ENCODE measurements around the gene KLK2.

Gene KLK2

DNA sequence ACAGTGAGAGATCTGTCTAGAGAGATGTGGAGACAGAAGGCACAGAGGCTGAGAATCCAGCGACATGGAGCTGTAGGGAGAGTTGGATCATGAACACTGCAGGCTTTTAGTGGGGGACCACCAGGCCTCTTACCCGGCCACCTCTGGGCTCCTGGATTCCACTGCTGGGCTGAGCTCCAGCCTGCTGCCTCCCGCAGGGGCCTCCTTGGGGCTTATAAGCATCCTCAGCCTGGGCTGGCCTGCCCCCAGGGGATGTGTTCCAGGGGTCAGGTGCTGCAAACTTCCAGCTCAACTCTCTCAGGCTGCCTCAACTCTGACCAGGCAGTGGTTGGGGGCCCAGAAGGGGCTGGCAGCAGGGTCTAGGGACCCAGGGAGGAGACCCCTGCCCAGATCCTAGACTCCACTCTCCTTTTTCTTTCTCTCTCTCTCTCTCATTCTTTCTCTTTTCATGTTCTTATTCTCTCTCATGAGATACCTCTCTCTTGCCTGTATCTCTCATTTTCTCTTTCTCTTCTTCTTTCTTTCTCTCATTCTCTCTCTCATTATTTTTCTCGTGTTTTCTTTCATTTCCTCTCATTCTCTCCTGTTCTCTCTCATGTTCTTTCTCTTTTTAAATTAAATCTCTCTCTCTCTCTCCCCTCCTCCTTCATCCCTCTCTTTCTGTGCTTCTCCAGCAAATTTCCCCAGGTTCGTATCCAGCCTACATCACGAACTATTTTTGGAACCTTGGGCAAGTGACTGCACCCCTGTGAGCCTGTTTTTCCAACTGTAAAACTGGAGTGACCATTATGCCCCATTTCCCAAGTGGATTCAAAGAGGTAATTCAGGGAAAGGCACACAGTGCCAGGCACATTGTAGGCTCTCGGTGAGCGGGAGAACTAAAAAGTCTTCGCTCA, 38.2 kb downstream of the KLK2 start, which contains the start of gene KLK4:
Gene KLK4 (minus strand): TSS at position 190 of the 896 bp plus-strand sequence. CDS start 657 bp downstream, outside the sequence.
- Histone ChIP-seq H4K20me1 (ENCODE audit: insufficient read depth, low read length, poor library complexity, severe bottlenecking) (no peaks in the 10 kb centered on the region), H3K9me2 (replicated peaks; ENCODE audit: low read depth, low read length) (no peaks in the 10 kb centered on the region), H2AFZ (ENCODE audit: low read length) (no peak within 1 kb of the TSS), H3F3A (ENCODE audit: low read depth) (no peaks in the 10 kb centered on the region), H3K9ac (ENCODE audit: low read depth, low read length, poor library complexity, severe bottlenecking) (no peak within 1 kb of the TSS), H3K9me3 (ENCODE audit: insufficient read depth, low read depth, low read length) (no peaks in the 10 kb centered on the region), H3K27me3 (ENCODE audit: insufficient read depth, low read length, poor library complexity, severe bottlenecking) (no peaks in the 10 kb centered on the region), H3K4me1 (ENCODE audit: insufficient read depth, low read length, poor library complexity, severe bottlenecking) (no peaks in the 10 kb centered on the region), H3K4me2 (ENCODE audit: low read depth, low read length, poor library complexity, severe bottlenecking) (no peak within 1 kb of the TSS), H3K79me2 (ENCODE audit: insufficient read depth, low read length) (no peaks in the 10 kb centered on the region), H3K36me3 (ENCODE audit: insufficient read depth, low read length) (no peaks in the 10 kb centered on the region), H3K4me3 (ENCODE audit: low read length, poor library complexity, severe bottlenecking) (no peak within 1 kb of the TSS)
- TF ChIP-seq EZH2phosphoT487 (IDR thresholded peaks at IDR 0.05; ENCODE audit: borderline replicate concordance): no peak
- TF ChIP-seq, protein P1, sequence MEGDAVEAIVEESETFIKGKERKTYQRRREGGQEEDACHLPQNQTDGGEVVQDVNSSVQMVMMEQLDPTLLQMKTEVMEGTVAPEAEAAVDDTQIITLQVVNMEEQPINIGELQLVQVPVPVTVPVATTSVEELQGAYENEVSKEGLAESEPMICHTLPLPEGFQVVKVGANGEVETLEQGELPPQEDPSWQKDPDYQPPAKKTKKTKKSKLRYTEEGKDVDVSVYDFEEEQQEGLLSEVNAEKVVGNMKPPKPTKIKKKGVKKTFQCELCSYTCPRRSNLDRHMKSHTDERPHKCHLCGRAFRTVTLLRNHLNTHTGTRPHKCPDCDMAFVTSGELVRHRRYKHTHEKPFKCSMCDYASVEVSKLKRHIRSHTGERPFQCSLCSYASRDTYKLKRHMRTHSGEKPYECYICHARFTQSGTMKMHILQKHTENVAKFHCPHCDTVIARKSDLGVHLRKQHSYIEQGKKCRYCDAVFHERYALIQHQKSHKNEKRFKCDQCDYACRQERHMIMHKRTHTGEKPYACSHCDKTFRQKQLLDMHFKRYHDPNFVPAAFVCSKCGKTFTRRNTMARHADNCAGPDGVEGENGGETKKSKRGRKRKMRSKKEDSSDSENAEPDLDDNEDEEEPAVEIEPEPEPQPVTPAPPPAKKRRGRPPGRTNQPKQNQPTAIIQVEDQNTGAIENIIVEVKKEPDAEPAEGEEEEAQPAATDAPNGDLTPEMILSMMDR (conservative IDR thresholded peaks at IDR 0.05; ENCODE audit: low read length): no peak

DNA sequence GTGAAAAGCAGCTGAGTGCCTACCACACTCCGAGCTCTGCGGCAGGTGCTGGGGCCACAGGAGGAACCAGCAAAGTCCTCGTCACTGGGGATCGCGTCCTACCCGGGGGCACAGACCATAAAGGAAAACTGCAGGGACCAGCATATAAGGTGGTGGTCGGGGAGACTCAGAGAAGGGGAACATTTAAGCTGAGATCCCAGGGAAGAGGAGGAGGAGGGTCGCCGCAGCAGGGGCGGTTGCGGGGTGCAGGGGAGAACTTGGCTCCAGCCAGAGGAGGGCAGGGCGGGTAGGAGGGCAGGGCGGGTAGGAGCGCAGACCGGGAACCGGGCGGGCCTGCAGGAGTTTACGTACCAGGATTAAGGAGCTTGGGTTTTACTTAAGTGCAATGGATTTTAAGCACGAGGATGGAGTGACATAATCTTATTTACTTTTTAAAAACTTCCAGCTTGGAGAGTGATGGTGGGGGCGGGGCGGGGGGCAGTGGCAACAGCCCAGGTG, 38.9 kb downstream of the KLK2 start:
- Histone ChIP-seq H3K9me2 (replicated peaks; ENCODE audit: low read depth, low read length) (no peaks in the 10 kb centered on the region), H3K4me2 (ENCODE audit: low read depth, low read length, poor library complexity, severe bottlenecking) (no peak overlapping the region), H3K4me1 (ENCODE audit: insufficient read depth, low read length, poor library complexity, severe bottlenecking) (no peaks in the 10 kb centered on the region), H4K20me1 (ENCODE audit: insufficient read depth, low read length, poor library complexity, severe bottlenecking) (no peaks in the 10 kb centered on the region), H3K4me3 (ENCODE audit: low read length, poor library complexity, severe bottlenecking) (no peak overlapping the region), H3F3A (ENCODE audit: low read depth) (no peaks in the 10 kb centered on the region), H3K36me3 (ENCODE audit: insufficient read depth, low read length) (no peaks in the 10 kb centered on the region), H3K27me3 (ENCODE audit: insufficient read depth, low read length, poor library complexity, severe bottlenecking) (no peaks in the 10 kb centered on the region), H3K79me2 (ENCODE audit: insufficient read depth, low read length) (no peaks in the 10 kb centered on the region), H2AFZ (ENCODE audit: low read length) (no peak overlapping the region), H3K9ac (ENCODE audit: low read depth, low read length, poor library complexity, severe bottlenecking) (no peak overlapping the region), H3K9me3 (ENCODE audit: insufficient read depth, low read depth, low read length) (no peaks in the 10 kb centered on the region)
- TF ChIP-seq, protein P1 (conservative IDR thresholded peaks at IDR 0.05; ENCODE audit: low read length): no peak
- TF ChIP-seq EZH2phosphoT487 (IDR thresholded peaks at IDR 0.05; ENCODE audit: borderline replicate concordance): no peak

GRCh38 chr19:50912727-50913716, 39.8 kb downstream of the KLK2 start:
- Histone ChIP-seq H3K9me3 (ENCODE audit: insufficient read depth, low read depth, low read length) (no peaks in the 10 kb centered on the region), H3K4me1 (ENCODE audit: insufficient read depth, low read length, poor library complexity, severe bottlenecking) (no peaks in the 10 kb centered on the region), H3K79me2 (ENCODE audit: insufficient read depth, low read length) (no peaks in the 10 kb centered on the region), H3F3A (ENCODE audit: low read depth) (no peaks in the 10 kb centered on the region), H4K20me1 (ENCODE audit: insufficient read depth, low read length, poor library complexity, severe bottlenecking) (no peaks in the 10 kb centered on the region), H3K27me3 (ENCODE audit: insufficient read depth, low read length, poor library complexity, severe bottlenecking) (no peaks in the 10 kb centered on the region), H2AFZ (ENCODE audit: low read length) (no peak overlapping the region), H3K9ac (ENCODE audit: low read depth, low read length, poor library complexity, severe bottlenecking) (no peak overlapping the region), H3K4me2 (ENCODE audit: low read depth, low read length, poor library complexity, severe bottlenecking) (no peak overlapping the region), H3K36me3 (ENCODE audit: insufficient read depth, low read length) (no peaks in the 10 kb centered on the region), H3K4me3 (ENCODE audit: low read length, poor library complexity, severe bottlenecking) (no peak overlapping the region), H3K9me2 (replicated peaks; ENCODE audit: low read depth, low read length) (no peaks in the 10 kb centered on the region)
- TF ChIP-seq EZH2phosphoT487 (IDR thresholded peaks at IDR 0.05; ENCODE audit: borderline replicate concordance): no peak
- TF ChIP-seq, protein P1 (conservative IDR thresholded peaks at IDR 0.05; ENCODE audit: low read length): no peak

Measured in Loucy (cell line).